ENCODE results near the gene CERS6. TPM values are rescaled to one million over a fixed set of nuclear protein-coding genes. Genes with fewer than 3 reads are reported as not detected.

The CERS6 gene
- total and polyA plus RNA-seq, 4 donors: 4.3 to 25.8 (median 13.6) TPM

DNA sequence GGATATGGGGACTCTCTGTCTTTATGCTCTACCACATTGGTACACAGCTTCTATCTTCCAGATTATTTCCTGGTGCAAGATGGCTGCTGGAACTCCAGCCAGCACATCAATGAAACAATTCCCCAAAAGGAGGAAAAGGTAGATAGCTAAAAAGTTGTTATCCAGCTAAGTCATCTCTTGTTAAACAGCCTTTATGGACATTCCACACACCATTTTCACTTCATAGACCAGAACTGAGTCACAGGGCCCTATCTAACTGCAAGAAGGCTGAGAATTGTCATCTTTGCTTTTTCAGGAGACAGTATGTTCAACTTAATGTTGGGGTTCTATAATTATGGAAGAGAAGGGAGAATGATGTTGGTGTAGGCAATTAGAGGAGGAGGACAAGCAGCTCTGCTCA lies 213.1 kb downstream of the CERS6 start:
- no peaks in the 10 kb centered on the region for H3K27me3 ChIP-seq (ENCODE audit: control insufficient read depth in 3 of 3, insufficient read depth in 3 of 3, low read length in 2 of 3)
- H3K4me3 ChIP-seq: no peak overlapping the region
- DNase-seq (no peak), ATAC-seq (ENCODE audit: insufficient read depth, low FRiP score) (no peak)
- H3K36me3 ChIP-seq (ENCODE audit: control insufficient read depth in 4 of 4, insufficient read depth in 4 of 4, low read length in 4 of 4): no peaks in the 10 kb centered on the region
- no peak overlapping the region for H3K27ac ChIP-seq (ENCODE audit: low read depth in 1 of 2, low read length in 1 of 2)
- H3K9me3 ChIP-seq (ENCODE audit: control insufficient read depth in 4 of 4, insufficient read depth in 3 of 4, low read length in 3 of 4): peaks cover 0 to under 1% (median 0%) of the 10 kb centered on the region in 4 donors
- TF ChIP-seq, protein P1, sequence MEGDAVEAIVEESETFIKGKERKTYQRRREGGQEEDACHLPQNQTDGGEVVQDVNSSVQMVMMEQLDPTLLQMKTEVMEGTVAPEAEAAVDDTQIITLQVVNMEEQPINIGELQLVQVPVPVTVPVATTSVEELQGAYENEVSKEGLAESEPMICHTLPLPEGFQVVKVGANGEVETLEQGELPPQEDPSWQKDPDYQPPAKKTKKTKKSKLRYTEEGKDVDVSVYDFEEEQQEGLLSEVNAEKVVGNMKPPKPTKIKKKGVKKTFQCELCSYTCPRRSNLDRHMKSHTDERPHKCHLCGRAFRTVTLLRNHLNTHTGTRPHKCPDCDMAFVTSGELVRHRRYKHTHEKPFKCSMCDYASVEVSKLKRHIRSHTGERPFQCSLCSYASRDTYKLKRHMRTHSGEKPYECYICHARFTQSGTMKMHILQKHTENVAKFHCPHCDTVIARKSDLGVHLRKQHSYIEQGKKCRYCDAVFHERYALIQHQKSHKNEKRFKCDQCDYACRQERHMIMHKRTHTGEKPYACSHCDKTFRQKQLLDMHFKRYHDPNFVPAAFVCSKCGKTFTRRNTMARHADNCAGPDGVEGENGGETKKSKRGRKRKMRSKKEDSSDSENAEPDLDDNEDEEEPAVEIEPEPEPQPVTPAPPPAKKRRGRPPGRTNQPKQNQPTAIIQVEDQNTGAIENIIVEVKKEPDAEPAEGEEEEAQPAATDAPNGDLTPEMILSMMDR (IDR thresholded peaks at IDR 0.05; ENCODE audit: control extremely low read depth, extremely low read depth): no peak
- H3K4me1 ChIP-seq (ENCODE audit: control insufficient read depth in 5 of 5, insufficient read depth in 5 of 5, low read length in 5 of 5): peaks cover 0 to 15% (median 0%) of the 10 kb centered on the region in 5 donors
- no peak overlapping the region for H3K9ac ChIP-seq (ENCODE audit: insufficient read depth in 1 of 2, low read length in 2 of 2)

DNA sequence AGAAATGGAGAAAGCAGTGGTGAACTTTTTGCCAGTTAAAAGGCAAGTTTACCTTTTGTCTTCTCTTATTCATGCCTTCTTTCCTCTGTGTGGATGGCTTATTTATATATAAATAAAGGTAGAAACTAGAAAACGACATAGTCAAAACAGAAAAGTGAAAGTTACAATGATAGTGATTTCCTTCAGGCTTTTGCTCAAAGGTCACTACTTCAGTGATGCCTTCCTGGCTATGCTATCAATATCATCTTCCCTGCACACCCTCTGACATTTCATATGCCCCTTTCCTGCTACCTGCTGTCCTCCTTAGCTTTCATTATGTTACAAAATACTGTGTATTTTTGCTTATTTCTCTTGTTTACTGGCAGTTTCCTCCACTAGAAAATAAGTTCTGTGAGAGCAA lies 214.4 kb downstream of the CERS6 start:
- TF ChIP-seq, protein P1 (IDR thresholded peaks at IDR 0.05; ENCODE audit: control extremely low read depth, extremely low read depth): no peak
- Histone ChIP-seq H3K4me1 (ENCODE audit: control insufficient read depth in 5 of 5, insufficient read depth in 5 of 5, low read length in 5 of 5) (peaks cover 0 to 15% (median 0%) of the 10 kb centered on the region in 5 donors), H3K4me3 (no peak overlapping the region), H3K27ac (ENCODE audit: low read depth in 1 of 2, low read length in 1 of 2) (no peak overlapping the region), H3K36me3 (ENCODE audit: control insufficient read depth in 4 of 4, insufficient read depth in 4 of 4, low read length in 4 of 4) (no peaks in the 10 kb centered on the region), H3K9ac (ENCODE audit: insufficient read depth in 1 of 2, low read length in 2 of 2) (no peak overlapping the region), H3K9me3 (ENCODE audit: control insufficient read depth in 4 of 4, insufficient read depth in 3 of 4, low read length in 3 of 4) (no peaks in the 10 kb centered on the region), H3K27me3 (ENCODE audit: control insufficient read depth in 3 of 3, insufficient read depth in 3 of 3, low read length in 2 of 3) (no peaks in the 10 kb centered on the region)
- DNase-seq (no peak), ATAC-seq (ENCODE audit: insufficient read depth, low FRiP score) (no peak)
- 60 to 67% methylated on average over 1 of the region's 1 CpG for WGBS, 2 donors

DNA sequence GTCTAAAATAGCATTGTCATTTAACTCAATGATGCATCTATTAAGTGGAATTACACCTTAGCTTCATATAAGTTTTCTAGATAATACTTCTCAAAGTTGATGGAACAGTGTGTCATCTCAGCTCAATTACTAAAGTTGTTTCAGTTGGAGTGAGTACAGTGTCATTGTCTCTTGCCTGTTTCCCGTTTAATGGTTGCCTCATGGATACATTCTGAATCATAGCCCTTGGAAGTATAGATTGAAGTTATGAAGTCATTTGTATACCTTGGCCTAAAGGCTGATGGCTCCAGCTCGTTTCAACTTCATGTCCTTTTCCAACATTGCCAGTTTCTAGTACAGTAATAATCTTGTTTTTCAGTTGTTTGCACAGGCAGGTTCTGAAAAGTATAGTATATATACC lies 215.9 kb downstream of the CERS6 start:
- TF ChIP-seq, protein P1 (IDR thresholded peaks at IDR 0.05; ENCODE audit: control extremely low read depth, extremely low read depth): no peak
- H3K27ac ChIP-seq (ENCODE audit: low read depth in 1 of 2, low read length in 1 of 2): no peak overlapping the region
- peaks cover 0 to 15% (median 0%) of the 10 kb centered on the region in 5 donors for H3K4me1 ChIP-seq (ENCODE audit: control insufficient read depth in 5 of 5, insufficient read depth in 5 of 5, low read length in 5 of 5)
- no peak for DNase-seq
- no peaks in the 10 kb centered on the region for H3K9me3 ChIP-seq (ENCODE audit: control insufficient read depth in 4 of 4, insufficient read depth in 3 of 4, low read length in 3 of 4)
- no peak for ATAC-seq (ENCODE audit: insufficient read depth, low FRiP score)
- 77 to 80% methylated on average over 2 of the region's 2 CpGs for WGBS, 2 donors
- H3K9ac ChIP-seq (ENCODE audit: insufficient read depth in 1 of 2, low read length in 2 of 2): no peak overlapping the region
- no peaks in the 10 kb centered on the region for H3K36me3 ChIP-seq (ENCODE audit: control insufficient read depth in 4 of 4, insufficient read depth in 4 of 4, low read length in 4 of 4)
- H3K27me3 ChIP-seq (ENCODE audit: control insufficient read depth in 3 of 3, insufficient read depth in 3 of 3, low read length in 2 of 3): no peaks in the 10 kb centered on the region
- H3K4me3 ChIP-seq: no peak overlapping the region

Measured in lung (tissue), 12 donors.